GM12873 (cell line): Measurements from ENCODE around the gene ABHD17A.
A peak's percentile ranks its signal among the peaks of the same experiment; 100 is the strongest.

Experiments used
- CTCF ChIP-seq: IDR thresholded peaks from 2 replicates; pipeline ENCODE4 v1.5.1; 2012; ENCODE audit warnings: low read depth, mild to moderate bottlenecking, moderate library complexity, low read length, control low read depth; ENCODE audit not compliant: insufficient read depth; ENCODE audit errors: missing control alignments

The ABHD17A gene

GRCh38 chr19:1849886-1850398 is 35.4 kb downstream of the ABHD17A start:
- no peak for TF ChIP-seq CTCF

DNA sequence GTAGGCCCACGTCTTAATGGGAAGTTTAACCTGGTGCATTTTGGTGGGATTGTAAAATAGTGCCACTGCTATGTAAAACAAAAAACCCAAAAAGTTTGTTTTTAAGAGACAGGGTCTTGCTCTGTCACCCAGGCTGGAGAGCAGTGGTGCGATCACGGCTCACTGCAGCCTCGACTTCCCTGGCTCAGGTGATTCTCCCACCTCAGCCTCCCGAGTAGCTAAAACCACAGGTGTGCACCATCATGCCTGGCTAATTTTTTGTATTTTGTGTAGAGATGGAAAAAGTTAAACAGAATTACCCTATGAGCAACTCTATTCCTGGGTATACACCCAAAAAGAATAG is 36.2 kb downstream of the ABHD17A start:
- TF ChIP-seq CTCF: no peak

DNA sequence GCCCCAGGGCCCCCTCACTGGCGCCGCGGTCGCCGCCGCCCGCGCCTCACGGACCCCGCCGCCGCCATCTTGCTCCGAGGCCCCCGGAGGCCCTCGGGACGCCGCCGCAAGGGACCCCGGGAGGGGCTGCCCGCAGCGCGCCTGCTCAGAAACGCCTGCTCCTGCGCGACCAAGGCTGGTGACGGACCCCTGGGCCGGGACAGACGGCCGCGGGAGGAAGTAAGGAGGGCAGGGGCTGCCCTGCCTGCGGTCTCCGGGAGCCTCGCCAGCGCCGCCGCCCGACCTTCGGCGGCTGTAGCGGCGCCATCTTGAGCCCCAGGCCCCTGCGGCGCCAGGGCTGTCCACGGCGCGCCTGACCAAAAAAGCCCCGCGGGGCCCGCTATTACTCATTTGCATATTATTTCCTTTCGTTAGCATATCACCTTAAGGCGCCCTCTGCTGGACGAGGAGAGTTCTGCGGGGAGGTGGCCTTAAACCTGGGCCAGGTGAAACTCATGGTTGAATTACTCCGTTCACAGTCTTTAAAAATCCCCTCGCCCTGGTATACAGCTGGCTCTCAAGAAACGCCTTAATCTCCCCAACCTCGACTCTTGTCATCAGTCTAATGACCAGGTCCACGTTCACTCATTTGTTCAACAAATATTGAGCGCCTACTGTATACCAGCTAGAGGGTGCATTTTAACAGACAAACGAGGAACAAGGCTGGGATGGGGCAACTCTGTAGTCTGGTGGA is 36.7 kb downstream of the ABHD17A start, which contains the start of gene REXO1:
Gene REXO1, minus strand, starts transcription at position 85 of the 733 bp plus-strand sequence. CDS start 125 bp downstream, outside the sequence.
- peak; percentile 88 for TF ChIP-seq CTCF

- no peak for TF ChIP-seq CTCF
These were observed 37.5 kb downstream of the ABHD17A start for GRCh38 chr19:1847684-1848398.

DNA sequence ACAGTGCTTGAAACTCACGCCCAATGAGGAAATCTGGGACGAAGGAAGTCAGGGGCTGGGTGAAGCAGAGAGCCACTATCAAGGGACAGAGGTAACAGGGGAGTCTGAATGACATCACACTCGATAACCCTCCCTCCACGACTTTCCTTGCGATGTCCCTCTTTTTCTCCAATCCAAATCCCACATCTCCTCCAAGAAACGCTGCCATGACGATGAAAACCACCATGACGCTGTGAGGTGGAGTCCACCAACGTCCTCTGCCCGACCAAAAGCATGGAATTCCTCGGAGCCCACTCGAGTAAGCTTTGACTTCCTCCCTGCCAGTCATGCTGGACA is 38.0 kb downstream of the ABHD17A start:
- no peak for TF ChIP-seq CTCF

GRCh38 chr19:1846517-1847204 is 38.6 kb downstream of the ABHD17A start:
- no peak for TF ChIP-seq CTCF

DNA sequence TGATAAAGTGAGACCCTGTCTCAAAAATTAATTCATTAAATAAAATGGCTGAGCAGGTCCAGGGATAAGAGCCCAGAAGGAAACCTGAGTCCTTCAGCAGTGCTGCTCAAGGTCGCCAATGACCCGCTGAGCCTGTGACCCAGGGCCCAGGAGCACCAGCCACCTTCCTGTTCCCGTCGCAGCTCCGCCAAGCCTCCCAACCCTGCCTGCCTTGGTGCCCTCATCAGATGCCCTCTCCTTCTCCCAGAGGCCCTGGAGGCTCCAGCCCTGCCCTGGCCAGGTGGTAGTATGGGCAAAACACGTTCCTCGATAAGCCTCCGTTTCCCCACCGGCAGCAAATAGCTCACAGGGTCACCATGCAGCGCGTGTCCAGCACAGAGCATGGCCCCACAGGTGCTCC is 39.7 kb downstream of the ABHD17A start:
- TF ChIP-seq CTCF: no peak
